HG02884 (cell line): ENCODE data around the gene CCDC91.
"Not testable (repeated sequence)": the region's sequence is repeated elsewhere in the genome, so short reads cannot be mapped to it uniquely, and the experiment has no call there.

Experiments
- ATAC-seq: cut with Tn5 transposase; IDR thresholded peaks from one replicate; pipeline ENCODE4 v1.9.1; 2021; ENCODE audit warnings: mild to moderate bottlenecking, moderate library complexity; ENCODE audit not compliant: unreplicated experiment

CCDC91 gene

DNA sequence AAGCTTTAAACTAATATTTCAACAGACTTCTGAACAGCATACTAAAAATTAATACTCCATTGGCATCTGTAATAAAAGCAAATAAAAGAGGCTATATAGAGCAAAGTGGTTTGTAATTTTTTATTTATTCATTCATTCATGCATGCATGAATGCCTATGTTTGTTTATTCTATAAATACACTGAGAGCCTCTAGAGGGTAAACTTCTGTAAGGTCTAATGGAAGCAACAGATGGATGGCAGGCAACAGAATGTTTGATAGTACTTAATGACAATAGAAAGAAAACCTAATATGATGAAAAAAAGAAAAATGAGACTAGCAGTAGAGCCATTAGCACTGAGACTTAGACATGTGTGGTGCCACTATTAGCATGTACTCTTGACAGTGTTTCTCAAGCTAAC, 253.1 kb downstream of the CCDC91 start:
- ATAC-seq: no peak

DNA sequence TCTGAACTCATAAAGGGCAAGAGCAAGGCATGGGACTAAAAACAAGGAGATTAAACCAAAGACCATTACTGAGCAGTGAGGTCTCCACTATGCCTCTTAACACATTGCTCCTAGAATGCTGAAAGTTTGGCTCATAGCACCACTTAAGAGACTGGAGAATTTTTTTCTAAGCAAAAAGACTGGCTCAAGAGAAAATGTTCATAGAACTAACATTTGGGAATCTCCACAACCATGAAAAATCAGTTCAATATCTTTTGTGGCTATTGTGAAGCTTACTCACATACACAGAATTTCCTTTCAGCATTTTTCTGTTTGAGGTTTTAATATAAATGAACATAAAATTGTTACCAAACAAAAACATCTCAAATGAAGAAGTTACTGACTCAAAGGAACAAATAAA, 255.8 kb downstream of the CCDC91 start:
- ATAC-seq: no peak

DNA sequence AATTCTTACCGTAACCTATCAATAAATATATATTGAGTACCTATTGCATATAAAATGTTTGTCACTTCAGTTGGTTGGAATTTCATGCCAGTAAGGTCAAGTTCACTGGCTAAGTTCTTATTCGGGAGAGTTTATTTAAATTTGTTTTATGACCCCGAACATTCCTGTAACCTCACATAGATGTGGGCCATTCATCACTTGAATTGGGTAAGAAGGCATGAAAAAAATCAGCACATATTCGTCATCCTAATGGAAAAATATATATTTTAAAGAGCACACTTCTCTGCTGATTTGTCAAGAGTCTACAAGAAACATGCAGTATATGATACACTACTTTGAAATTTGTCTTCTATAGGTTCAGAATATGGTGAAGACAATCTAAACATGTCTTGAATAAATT, 263.4 kb downstream of the CCDC91 start:
- ATAC-seq: no peak

DNA sequence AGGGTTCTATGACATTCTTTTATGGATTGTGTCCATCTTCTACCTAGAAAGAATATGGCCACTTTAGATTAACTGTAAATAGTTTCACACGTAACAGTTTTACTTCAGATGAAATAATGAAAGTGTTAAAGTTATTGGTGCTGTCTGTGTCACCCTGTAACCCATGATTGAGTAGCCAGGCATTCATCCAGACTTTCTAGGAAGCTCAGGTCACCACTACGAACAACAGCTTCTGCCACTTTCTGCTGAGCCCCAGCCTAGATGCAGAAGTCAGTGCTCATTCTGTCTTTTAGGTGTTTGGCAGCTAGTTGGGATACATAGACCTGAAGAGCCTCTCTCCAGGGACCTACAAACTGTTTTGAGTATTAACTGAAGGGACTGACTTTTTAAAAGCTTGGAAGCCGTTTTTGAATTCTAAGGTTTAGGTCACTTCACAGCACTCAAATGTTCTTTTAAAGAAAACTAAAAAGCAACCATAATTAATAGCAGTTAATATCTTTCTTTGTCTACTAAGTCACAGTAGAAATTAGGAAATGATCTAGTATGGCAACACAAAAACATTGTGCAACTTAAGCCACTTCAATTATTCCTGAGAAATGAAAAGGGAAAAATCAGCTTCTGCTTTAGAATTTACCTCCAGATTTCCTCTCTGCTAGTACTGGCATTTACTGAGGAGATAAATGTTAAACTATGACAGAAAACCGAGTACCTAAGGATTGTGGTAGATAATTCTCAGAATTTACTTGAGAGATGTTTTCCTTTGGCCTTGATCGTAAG, 266.9 kb downstream of the CCDC91 start:
- ATAC-seq: no peak

DNA sequence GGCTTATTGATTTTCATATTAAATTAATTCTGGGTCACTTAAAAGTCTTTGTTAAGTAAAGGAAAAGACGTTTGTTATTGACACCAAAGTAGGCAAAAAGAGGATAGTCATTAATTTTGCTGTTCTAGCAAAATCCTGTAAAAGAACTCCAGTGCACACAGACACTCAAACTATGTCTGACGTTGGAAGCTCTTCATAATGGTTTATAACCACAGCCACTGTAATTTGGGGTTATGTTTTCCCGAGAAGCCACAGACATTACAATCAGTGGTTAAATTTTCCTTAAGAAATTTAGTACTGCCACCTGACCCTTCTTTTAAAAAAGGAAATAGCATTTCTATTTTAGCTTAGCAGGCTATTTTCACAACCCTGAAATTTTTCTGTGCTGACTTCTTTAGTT, 267.5 kb downstream of the CCDC91 start:
- no peak for ATAC-seq

DNA sequence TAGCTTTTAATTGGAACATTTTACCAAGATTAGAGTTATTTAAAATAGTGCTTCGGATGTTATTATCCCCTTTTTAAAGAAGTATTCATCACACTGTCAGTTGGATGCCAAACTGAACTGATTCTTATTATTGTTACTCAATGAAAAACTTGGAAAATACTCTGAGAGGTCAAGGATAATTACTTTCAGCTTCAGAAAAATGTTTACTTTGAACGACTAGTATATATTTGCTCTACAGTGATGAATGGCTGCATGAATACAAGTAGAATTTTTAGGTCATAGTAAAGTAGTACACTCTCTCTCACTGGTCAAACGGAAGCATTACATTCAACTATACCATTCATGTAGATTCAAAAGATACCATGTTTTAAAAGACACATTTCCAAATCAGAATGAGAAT, 269.2 kb downstream of the CCDC91 start:
- ATAC-seq: no peak

DNA sequence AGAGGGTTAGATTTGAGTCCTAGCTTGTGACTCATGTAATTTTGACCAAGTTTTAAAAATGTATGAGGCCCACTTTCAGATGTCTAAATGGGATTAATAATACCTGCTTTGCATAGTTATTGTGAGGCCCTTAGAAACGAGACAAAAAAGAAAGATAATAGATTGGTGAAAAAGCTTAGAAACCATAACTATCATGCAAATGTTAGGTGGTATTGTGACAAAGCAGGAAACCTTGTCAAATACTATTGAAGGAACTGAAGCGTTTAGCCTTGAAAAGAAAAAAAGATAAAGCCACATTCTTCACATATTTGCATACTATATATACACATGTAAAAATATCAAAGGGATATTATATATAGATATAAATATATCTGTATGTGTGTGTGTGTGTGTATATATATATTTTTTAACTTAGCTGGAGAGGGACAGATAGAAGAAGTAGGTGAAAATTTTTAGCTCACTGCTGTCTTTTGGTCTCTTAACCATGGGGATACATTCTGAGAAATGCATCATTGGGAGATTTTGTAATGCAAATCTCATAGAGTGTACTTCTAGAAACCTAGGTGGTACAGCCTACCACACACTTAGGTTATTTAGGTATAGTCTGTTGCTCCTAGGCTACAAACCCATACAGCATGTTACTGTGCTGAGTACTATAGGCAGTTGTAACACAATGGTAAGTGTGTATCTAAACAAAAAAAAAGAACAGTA, 270.3 kb downstream of the CCDC91 start:
- ATAC-seq: peak; percentile 58

DNA sequence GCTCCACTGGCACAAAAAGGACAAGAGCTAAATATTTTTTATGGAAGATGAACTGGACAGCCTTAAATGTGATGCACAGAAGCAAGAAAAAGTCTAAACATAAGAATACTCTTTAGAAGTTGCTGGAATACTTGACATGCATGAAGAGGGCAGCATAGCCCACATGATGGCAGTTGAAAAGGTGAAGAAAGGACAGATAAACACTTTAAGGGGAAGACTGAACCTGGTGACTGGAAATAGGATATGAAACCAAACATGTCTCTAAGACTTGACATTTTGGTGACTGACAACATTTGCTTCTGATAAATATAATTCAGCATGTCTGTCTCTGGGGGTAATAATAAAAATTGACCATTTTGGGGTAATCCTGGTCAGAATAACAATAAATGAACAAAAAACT, 273.1 kb downstream of the CCDC91 start:
- no peak for ATAC-seq

DNA sequence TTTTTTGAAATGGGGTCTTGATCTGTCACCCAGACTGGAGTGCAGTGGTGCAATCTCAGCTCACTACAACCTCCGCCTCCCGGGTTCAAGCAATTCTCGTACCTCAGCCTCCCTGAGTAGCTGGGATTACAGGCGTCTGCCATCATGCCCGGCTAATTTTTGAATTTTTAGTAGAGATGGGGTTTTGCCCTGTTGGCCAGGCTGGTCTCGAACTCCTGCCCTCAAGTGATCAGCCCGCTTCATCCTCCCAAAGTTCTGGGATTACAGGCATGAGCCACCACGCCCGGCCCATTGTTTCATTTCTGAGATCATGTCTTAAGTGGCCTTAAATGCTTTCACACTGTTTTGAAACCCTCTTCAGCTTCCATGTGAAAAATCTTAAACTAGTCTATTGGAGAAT, 281.5 kb downstream of the CCDC91 start:
- ATAC-seq: not testable (repeated sequence)

DNA sequence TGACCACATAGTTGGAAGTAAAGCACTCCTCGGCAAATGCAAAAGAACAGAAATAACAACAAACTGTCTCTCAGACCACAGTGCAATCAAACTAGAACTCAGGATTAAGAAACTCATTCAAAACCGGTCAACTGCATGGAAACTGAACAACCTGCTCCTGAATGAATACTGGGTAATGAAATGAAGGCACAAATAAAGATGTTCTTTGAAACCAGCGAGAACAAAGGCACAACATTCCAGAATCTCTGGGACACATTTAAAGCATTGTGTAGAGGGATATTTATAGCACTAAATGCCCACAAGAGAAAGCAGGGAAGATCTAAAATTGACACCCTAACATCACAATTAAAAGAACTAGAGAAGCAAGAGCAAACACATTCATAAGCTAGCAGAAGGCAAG, 285.9 kb downstream of the CCDC91 start:
- not testable (repeated sequence) for ATAC-seq

DNA sequence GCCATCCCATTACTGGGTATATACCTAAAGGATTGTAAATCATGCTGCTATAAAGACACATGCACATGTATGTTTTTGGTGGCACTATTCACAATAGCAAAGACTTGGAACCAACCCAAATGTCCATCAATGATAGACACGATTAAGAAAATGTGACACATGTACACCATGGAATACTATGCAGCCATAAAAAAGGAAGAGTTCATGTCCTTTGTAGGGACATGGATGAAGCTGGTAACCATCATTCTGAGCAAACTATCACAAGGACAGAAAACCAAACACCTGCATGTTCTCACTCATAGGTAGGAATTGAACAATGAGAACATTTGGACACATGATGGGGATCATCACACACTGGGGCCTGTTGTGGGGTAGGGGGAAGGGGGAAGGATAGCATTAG, 288.8 kb downstream of the CCDC91 start:
- not testable (repeated sequence) for ATAC-seq

DNA sequence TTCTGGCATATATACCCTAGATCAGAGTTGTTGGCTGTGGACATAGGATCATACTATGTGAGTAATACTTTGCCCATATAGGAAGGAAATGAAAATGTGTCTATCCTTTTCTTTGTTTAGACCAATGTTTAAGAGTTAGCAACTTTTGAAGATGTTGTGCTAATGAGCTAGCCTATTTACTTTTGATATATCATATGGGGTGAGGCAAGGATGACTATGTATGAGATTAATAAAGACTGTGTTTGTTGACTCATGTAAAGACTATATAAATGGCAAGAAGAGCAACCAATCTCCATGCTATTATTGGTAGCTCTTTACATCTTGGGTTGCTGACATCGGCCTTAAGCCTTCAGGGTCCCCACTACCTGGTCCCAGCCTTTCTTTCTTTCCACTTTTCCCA, 289.4 kb downstream of the CCDC91 start:
- ATAC-seq: no peak

DNA sequence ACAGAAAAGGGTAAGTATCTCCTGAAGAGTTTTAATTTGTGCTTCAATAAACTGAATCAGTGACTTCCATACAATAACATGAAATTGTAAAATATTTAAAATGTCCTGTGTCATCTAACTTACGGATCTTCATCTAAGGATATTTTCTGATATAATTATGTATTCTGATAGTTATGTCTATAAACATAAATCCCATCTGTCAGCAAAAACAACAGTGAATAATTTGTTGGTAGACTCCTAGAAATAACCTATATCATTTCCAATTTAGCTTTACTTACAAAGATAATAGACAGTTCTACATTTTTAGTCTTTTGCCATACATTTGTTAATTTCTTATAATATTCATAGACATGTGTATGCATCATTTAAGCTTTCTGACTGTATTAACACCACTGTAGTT, 293.9 kb downstream of the CCDC91 start:
- ATAC-seq: no peak

DNA sequence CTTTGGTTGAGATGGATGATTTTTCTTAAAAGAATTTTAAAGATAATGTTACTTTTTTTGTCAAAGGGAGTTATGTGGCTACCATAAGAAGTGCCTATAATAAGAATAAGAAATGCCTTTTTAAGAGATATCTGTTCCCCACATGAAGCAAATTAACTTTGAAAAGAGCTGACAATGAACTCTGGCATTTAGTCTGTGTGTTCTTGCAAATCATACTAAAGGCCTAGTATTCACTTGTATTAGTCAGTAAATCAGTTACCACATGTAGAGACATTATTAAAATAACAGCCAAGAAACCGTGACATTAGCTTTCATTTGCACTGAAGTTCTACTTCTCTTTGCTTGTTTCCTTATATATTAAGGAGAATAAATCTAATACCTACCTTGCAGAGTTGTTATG, 296.3 kb downstream of the CCDC91 start:
- no peak for ATAC-seq

DNA sequence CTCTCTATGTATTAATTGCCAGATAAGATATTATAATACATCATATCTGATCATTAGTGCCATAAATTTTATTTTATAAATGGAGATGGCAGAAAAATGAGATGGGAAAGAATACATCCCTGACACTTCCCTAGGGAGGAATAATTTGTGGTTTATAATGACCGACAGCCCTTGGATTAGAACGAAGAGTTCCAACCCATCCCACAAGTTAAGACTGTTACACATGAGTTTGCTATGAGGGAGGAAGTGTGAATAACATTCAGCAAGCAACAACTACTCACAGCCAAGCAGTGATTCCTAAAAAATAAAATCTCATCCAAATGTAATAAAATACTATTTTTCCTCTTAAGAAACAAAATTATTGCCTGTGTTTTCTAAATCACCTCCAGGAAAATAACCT, 299.0 kb downstream of the CCDC91 start:
- ATAC-seq: no peak

DNA sequence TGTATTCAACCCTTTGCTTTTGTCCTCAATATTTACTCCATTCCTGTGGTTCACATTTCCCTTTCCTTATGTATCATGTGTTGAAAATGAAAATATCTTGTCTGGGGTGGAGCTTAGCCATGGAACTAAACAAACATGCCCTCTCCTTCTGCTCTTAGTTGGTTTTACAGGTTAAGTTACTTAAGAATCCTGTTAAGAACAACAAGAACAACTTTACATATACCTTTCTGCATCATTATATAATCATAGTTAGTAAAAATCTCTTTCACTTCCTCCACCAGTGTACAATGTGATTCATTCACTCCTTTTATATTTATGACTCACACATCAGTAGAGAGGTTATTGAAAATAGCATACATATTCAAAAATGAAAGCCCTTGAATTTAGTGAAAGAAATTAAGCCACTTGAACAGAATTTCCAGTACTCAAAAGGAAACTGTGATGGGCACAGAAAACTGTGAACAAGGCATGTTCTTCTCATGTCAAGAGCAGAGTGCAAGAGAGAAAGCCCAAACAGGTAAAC, 307.7 kb downstream of the CCDC91 start:
- ATAC-seq: peak; percentile 97

DNA sequence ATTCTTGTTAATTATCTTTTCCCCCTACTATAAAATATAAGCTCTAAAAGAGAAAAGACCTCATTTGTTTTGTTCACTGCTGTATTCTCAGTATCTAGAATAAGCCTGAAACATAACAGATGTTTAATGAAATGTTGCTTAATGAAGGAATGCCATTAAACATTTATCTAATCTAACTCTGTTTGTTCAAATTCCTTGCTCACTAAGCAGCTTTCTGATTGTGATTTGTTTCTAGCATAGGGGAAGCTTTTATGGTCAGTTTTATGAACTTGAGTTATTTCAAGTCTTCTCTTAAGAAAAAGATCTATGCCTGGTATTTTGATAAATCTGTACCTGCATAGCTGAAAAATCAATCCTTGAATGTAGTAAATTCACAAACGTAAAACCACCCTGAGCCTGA, 308.6 kb downstream of the CCDC91 start:
- no peak for ATAC-seq

DNA sequence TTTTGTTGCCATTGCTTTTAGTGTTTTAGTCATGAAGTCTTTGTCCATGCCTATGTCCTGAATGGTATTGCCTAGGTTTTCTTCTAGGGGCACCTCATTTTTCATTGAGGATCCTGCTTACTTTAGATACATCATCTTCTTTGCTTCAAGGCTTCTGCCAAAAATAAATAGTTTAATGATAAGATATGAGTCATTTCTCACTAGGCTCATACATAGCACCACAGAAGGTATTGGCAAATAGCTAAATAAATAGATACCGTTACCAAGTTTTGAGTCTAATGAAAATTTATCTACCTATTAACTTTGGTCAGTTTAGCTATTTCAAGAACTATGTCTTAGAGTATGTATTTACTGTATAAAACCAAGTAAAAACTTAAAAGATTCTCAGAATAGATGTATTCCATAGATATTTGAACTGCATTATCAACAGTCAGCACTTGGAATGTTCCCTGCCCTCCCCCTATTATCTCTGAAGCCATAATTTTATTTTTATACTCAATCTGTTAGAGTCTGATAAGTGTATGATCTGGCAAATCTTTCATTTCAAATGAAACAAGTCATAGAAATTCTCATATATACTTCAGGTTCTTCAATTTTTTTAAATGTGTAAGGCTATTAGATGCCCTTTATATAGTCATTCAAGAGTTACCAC, 310.2 kb downstream of the CCDC91 start:
- ATAC-seq: no peak

DNA sequence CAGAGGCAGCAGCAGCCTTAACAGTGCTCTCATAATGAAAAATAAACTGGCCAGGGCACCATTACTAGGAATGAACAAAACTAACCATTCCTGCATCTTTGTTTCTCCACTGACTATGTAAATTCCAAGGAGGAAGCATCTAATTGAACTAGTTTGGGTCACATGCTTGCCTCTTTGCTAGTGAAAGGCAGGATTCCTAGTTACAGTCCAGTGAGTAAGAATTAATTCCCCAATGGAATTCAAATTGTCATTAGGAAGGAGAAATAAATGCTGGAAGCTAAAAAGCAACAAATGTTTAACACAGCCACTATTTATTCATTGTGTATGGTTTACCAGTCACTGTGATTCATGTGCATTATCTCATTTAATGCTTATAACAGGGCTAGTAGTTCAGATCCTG, 316.0 kb downstream of the CCDC91 start:
- ATAC-seq: no peak

DNA sequence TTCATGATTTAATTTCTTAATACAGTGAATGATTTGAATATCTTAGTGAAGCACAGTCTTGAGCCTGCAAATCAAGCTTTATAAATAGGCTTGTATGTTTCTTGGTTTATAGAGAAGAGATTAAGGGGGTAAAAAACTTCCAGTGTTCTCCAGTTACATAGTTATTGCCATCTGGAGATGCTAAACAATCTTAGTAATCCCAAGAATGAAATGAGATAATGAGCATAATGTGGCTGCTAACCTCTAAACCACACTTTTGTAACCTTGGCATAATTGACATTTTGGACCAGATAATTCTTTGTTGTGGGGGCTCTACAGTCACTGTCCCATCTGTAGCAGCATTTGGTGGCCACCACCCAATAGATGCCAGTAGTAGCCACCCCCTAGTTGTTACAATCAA, 316.8 kb downstream of the CCDC91 start:
- no peak for ATAC-seq

DNA sequence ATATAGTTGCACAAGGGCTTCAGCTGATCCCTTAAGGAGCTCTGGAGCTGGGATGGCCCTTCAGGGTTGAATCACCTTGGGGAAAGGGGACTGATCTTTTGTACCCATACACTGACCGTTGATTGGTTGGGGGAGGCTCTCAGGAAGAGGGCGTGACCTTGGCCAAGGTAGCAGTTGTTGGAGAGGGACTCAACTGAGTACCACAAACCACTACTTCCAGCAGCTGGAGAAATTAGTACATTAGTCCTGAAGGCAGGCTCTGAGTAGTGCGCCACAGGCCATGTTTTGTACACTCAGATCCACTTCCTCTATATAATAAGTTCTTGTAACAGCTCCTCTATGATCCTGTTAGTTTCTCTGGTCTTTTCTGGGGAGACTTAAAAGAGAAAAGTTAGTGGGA, 317.6 kb downstream of the CCDC91 start:
- ATAC-seq: no peak

DNA sequence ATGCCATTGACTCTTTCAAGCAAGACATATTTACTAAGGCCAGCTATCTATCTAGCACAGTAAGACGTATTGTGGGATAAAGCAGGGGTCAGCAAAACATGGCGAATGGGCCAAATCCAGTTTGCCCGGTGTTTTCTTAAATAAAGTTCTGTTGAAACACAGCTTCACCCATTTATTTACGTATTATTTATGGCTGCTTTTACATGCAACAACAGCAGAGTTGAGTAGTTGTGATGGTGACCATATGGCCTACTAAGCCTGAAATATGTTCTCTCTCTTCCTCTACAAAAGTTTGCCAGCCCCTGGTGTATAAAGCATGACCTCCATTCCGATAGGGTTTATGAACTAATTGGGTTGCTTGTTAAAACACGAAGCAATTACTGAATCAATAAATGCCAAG, 322.1 kb downstream of the CCDC91 start:
- ATAC-seq: no peak
